Mucosa of descending colon (tissue), 3 donors: ENCODE data around the gene CDK14. TPM values are rescaled to one million over a fixed set of nuclear protein-coding genes. Genes with fewer than 3 reads are reported as not detected.

Source experiments
- ATAC-seq: fragments of 200-7000 bp; cut with Tn5 transposase; one replicate; pipeline ENCODE4 v1.9.1; 2020; ENCODE audit warnings: mild to moderate bottlenecking, moderate library complexity
- DNase-seq, 3 donors: peaks; one replicate each; pipeline ENCODE4 v3.0.0-alpha.2; 2020
- H3K36me3 ChIP-seq: fragments of 200-600 bp; one replicate; pipeline ENCODE4 v1.8.0; 2021; ENCODE audit warnings: low read depth, mild to moderate bottlenecking
- H3K4me1 ChIP-seq: fragments of 200-600 bp; one replicate; pipeline ENCODE4 v1.8.0; 2021; ENCODE audit warnings: low read depth, mild to moderate bottlenecking
- H3K4me3 ChIP-seq: fragments of 200-600 bp; one replicate; pipeline ENCODE4 v1.8.0; 2021; ENCODE audit warnings: mild to moderate bottlenecking
- H3K9me3 ChIP-seq: fragments of 200-600 bp; one replicate; pipeline ENCODE4 v1.8.0; 2021; ENCODE audit warnings: mild to moderate bottlenecking
- CTCF ChIP-seq: fragments of 200-600 bp; IDR thresholded peaks from one replicate; pipeline ENCODE4 v1.8.0; 2022; ENCODE audit warnings: antibody characterized with exemption, mild to moderate bottlenecking
- intact Hi-C, 2 donors: fragments of 100-400 bp; cut with DNase I in 1 of 2; cut with micrococcal nuclease in 1 of 2; formaldehyde crosslinking; loops; one replicate each; pipeline versions ENCODE4 v1.11.0 to v1.11.1; 2022; cut with DNase I, micrococcal nuclease
- total RNA-seq, 3 donors: library from RNA; stranded (reverse); fragmentation: NEBNext Ultra II Directional in 2 of 3; extraction: Animal tissue kit (Norgen Biotek cat#: 25700) in 2 of 3; gene quantifications; one replicate each; pipeline versions ENCODE4 v1.2.1 to v1.2.4, GENCODE V29; 2021 to 2023
- donor health status: DM: no; HTN: no; CAD: no; lungs with moderate emphysema.
- donor health status: DM: no; HTN: no; CAD: no.
- donor health status: DM: no; HTN: yes; CAD: no.

Gene CDK14
- total RNA-seq, 3 donors from 2014 or later = 5.4 to 24.4 (median 5.6) TPM

GRCh38 chr7:90946730-90947501 lies 350.8 kb downstream of the CDK14 start:
- no peaks in the 10 kb centered on the region for H3K4me1 ChIP-seq
- no peak for TF ChIP-seq CTCF
- H3K9me3 ChIP-seq = no peaks in the 10 kb centered on the region
- intact Hi-C loops = no loop called here
- H3K4me3 ChIP-seq = no peak overlapping the region
- DNase-seq (no peak), ATAC-seq (no peak)
- H3K36me3 ChIP-seq = no peaks in the 10 kb centered on the region

- no peak for TF ChIP-seq CTCF
- Histone ChIP-seq H3K4me3 (no peak overlapping the region), H3K4me1 (no peaks in the 10 kb centered on the region), H3K36me3 (no peaks in the 10 kb centered on the region), H3K9me3 (no peaks in the 10 kb centered on the region)
- ATAC-seq = no peak
- DNase-seq = no peak
- intact Hi-C loops = no loop called here
These were observed 352.0 kb downstream of the CDK14 start for GRCh38 chr7:90948085-90948484.

- Histone ChIP-seq H3K4me3 (no peak overlapping the region), H3K4me1 (no peaks in the 10 kb centered on the region), H3K36me3 (no peaks in the 10 kb centered on the region), H3K9me3 (no peaks in the 10 kb centered on the region)
- DNase-seq (no peak), ATAC-seq (no peak)
- no peak for TF ChIP-seq CTCF
- intact Hi-C loops = no loop called here
These were observed 355.1 kb downstream of the CDK14 start for GRCh38 chr7:90951229-90951628.

- ATAC-seq = no peak
- Histone ChIP-seq H3K4me1 (no peaks in the 10 kb centered on the region), H3K4me3 (no peak overlapping the region), H3K36me3 (no peaks in the 10 kb centered on the region), H3K9me3 (no peaks in the 10 kb centered on the region)
- no peak for DNase-seq
- no peak for TF ChIP-seq CTCF
- intact Hi-C loops = no loop called here
These were observed 356.1 kb downstream of the CDK14 start for GRCh38 chr7:90951986-90952954.

- ATAC-seq (no peak), DNase-seq (no peak)
- Histone ChIP-seq H3K36me3 (no peaks in the 10 kb centered on the region), H3K4me1 (no peaks in the 10 kb centered on the region), H3K9me3 (no peaks in the 10 kb centered on the region), H3K4me3 (no peak overlapping the region)
- TF ChIP-seq CTCF = no peak
- intact Hi-C loops = no loop called here
These were observed 359.6 kb downstream of the CDK14 start for GRCh38 chr7:90955641-90956207.
